ENCODE measurements around the gene GTF2A2.
"Not testable (repeated sequence)": the region's sequence is repeated elsewhere in the genome, so short reads cannot be mapped to it uniquely, and the experiment has no call there.

Gene GTF2A2, protein sequence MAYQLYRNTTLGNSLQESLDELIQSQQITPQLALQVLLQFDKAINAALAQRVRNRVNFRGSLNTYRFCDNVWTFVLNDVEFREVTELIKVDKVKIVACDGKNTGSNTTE

DNA sequence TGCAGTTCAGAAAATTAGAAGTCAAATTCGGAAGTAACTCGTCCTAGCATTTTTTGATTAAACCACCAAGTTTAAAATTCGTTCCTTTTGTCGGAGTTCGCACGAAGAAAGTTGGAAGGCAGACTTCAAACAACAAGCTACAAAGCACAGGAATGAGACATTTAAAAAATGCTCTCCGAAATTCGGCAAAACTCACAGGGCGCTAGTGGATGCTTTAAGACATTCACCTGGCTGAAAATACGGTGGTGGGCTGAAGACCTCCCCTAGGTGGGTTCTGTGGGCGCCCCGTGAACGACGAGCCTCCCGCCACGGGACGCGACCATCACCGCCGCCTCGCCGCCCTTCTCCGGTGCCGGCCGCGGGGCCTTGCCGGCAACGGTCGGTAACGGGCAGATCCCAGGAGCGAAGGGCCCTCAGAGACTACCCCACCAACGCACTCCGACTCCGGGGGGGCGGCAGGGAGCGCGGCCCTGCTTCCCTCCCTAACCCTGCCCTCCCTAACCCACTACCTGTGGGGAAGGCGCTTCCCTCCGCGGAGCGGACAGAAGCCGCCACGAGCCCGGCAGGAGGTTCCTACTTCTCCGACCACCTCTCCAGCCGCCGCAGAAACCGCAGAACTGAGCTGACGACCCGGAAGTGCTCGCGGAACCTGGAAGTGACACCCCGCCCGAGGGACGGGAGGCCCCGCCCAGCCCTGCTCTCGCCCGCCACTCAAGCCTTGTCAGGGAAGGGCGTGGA lies at the start of gene GTF2A2:
Gene GTF2A2 (minus strand): TSS at position 619 of the 738 bp plus-strand sequence. CDS start 5,238 bp downstream, outside the sequence.
- peak; percentile 91 for DNase-seq (ENCODE audit: low read depth)

DNA sequence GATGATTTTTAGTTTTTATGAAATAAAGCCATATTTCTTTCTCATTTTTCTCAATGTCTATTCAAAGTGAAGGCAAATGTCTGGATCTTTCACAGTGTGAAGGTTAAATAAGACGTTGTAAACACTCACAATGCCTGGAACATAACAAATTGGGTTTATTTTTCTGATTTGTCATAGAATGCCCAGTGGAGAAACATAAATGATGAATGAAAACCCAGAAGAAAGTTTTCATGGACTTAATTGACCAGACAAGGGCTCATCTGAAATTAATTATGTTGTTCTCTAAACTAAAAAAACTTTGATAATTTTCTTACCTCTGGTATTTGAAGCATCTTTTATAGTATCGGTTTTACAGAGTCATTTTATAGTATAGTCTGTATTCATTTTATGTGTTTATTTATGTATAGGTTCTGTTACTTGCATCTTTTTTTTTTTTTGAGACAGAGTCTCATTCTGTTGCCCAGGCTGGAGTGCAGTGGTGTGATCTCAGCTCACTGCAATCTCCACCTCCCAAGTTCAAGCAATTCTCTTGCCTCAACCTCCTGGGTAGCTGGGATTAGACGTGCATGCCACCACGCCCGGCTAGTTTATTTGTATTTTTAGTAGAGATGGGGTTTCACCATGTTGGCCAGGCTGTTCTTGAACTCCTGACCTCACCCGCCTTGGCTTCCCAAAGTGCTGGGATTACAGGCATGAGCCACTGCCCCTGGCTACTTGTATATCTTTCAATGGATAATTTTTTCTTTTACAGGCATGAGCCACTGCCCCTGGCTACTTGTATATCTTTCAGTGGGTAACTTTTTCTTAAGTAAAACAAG lies 46.9 kb upstream of the GTF2A2 start:
- no peak for DNase-seq (ENCODE audit: low read depth)

DNA sequence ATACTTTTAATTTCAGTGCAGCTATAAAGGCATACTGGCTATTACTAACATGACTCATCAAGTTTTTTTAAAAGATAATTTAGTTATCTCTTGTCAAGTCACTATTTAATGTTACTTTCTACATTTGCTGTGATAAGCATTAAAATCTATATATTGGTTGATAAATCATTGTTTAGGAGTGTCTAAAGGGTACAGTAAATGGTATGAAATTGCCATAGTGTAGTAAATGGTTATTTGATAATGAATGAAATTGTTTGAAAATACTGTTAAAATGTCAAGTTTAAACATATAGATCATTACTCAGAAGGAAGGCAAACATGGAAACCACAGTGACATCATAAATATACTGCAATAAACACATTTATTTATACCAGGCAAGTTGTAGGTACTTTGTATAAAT lies 45.0 kb upstream of the GTF2A2 start:
- no peak for DNase-seq (ENCODE audit: low read depth)

DNA sequence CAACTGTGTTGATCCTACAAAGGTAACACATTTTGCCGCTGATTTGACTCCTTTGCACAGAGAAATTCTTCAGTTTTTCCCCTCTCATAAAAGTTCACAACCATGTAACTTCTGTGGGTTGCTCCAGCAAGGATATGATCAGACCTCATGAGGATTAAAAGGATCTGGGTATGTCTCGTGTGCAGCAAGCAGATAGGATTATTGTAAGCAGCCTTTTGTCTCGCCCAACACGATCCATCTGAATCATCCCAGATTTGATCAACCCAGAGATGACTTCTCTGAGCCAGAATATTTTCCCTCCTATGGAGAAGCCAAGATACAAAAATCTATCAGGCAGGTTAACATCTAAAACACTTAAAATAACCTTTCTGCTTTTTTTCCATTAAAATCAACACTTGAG lies 44.6 kb upstream of the GTF2A2 start:
- DNase-seq (ENCODE audit: low read depth): no peak

DNA sequence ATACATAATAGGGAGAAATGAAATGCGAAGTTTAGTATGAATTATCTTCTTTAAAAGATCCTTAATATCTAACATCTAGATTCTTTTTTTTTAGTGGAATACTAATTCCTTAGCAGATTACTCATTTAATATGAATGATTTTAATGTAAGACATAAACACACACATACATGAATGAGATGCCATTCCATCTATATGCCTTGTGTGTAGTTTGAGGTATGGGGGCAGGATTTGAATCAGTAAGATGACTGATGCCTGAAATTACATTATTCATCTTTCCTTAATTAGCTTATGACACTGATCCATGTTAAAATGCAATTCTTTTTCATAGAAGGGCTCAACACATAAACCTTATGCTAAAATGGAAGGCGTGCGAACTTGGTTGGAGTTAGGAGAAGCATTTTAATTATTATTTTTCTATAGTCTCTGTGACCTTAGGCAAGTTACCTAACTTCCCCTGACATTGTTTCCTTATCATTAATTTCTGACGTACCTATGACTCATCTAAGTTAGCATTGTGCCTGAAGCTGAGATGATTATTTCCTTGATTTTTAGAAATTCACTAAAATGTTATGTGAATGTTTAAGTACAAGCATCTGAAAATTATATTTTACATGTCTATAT lies 42.6 kb upstream of the GTF2A2 start:
- DNase-seq (ENCODE audit: low read depth): no peak

DNA sequence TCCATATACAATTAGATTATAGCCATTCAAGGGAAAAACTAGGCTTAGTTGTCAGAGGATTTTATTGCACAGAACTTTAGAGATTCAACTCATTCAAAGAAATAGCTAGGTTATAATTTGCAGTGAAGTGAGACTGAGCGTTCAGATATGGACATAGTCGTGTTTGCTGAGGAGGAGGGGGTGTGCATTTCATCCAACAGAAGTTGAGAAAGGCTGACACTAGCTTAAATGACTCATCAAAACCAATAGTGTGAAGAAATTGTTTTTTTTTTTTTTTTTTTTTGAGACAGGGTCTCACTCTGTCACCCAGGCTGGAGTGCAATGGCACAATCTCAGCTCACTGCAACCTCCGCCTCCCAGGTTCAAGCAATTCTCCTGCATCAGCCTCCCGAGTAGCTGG lies 40.8 kb upstream of the GTF2A2 start:
- DNase-seq (ENCODE audit: low read depth): not testable (repeated sequence)

DNA sequence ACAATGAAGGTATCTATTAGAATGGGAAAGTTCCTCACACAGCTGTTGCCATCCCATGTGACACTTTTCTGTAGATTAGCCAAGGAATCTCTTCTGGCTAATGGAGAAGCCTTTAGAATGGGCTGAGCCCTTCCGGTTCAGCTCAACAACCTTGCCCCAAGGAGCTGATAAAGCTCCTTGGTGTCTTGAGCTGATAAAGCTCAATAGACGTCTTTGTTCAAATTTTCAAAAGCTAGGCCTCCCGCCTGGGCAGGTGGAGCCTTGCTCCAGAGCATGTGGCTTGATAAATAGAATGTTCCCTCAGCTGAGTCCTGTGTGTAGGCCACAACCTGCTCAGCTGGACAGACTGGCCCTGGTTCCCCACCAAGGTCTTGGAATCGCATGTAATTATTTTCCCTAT lies 39.0 kb upstream of the GTF2A2 start:
- no peak for DNase-seq (ENCODE audit: low read depth)

DNA sequence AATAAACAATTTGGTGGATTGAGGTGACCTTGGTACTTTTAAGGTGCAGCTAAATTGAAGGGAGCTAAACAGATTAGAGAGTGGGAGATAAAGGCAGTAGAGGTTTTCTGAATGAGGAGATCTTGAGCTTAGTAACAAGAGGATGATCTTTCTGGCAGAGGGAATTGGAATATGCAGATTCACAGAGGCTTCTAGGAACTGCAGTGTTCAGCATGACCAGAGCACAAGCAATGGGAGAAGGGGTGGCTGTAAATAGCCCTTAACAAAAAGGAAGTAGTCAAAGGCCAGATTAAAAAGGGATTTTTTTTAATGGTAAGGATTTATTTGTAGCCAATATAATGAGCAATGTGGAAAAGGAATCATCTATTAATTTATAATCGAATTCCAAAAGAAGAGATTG lies 37.5 kb upstream of the GTF2A2 start:
- no peak for DNase-seq (ENCODE audit: low read depth)

DNA sequence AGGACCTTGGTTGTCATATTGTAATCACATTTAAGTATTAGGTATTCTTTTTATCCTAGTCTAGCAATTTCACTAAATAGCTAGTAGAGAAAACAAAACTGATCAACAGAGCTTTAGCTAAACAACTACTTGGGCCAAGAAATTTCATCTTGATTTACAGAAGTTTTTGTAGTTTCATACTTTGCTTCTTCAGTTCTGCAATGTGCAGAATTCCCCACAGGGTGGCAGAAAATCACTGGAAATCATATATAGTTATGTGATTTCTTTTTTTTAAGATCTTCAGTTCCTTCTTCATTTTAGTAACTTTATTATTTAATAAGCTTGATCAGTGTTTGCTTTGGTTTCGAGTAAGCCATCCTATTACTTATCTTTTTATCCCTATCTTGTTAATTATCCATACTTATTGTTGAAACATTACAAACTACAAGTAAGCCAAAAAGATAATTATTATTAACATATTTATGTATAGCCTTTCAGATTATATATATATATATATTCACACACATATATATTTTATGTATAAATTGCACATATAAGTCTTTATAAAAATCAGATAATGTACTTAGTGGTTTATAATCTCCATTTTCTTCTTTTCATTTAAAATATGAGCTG lies 34.0 kb upstream of the GTF2A2 start:
- peak; percentile 10 for DNase-seq (ENCODE audit: low read depth)

DNA sequence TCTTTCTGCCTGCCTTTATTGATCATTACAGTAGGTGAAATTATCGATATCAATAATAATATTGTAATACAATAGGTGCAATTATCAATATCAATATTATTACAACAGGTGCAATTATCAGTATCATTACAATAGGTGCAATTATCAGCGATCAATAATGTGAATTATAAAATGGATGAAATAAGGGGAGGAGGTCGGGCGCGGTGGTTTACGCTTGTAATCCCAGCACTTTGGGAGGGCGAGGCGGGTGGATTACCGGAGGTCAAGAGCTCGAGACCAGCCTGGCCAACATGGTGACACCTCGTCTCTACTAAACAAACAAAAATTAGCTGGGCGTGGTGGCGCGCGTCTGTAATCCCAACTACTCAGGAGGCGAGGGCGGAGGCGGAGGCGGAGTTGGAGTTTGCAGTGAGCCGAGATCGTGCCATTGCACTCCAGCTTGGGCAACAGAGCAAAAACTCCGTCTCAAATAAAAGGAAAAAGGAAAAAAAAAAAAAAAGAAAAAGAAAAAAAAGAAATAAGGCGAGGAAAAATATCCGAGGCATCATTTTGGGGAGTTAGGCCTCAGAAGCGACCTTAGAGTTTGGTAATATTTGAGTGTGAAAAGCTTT lies 32.4 kb upstream of the GTF2A2 start:
- DNase-seq (ENCODE audit: low read depth): peak; percentile 28

DNA sequence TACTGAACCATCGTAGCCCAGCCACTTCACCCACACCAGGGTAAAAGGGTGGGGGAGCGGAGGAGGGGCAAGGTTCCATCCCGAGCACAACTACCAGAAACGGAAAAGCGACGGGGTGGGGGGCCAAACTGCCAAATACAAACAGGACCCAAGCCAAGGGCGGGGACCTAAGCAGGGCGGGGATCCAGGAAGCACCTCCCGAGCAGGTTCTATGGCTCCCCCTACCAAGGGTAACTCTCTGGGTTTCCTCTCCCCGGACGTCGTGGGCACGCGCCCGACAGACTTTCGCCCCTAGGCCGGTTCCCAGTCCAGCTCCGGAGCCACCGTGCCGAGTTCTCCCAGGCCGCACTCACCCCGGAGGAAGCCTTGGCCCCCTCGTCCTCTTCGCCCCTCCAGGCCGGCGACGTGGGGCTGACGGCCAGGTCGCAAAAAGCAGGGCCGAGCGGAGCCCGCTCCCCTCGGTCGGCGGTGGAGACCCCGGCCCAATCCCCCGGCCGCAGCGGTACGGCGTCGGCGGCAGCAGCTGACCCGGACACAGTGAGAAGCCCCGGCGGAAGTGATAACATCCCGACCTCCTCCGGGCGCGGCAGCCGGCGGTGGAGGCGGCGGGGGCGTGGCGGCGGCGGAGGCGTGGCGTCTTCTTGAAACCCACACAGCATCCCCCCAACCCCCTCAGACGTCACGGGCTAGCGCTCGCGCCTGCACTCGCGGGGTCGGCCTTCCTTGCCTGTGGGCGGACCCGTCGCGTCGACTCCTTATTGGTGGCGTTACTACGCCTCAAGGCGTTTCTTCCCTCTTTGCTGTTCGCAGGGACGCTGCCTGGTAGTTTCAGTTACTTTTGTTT lies 31.7 kb upstream of the GTF2A2 start, which contains the start of gene BNIP2:
Gene BNIP2 (minus strand): TSS at position 539 of the 844 bp plus-strand sequence. CDS start 6,863 bp downstream, outside the sequence.
- peak; percentile 97 for DNase-seq (ENCODE audit: low read depth)

DNA sequence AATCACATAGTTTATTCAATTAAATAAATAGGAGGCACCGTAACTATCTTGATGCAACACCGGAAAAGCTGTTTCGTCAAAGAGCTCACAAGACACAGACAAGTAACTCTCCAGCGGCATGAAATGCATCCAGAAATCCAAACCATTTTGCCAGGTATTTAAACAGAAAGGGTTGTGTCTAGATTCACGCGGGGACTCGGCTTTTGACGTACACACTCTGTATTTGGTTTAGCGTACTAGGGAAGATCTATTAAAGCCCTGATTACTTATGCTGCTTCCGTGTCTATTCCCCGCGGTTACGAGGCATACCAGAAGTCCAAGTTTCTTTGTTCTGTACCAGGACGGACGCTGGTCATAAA lies 31.1 kb upstream of the GTF2A2 start:
- DNase-seq (ENCODE audit: low read depth): peak; percentile 2

DNA sequence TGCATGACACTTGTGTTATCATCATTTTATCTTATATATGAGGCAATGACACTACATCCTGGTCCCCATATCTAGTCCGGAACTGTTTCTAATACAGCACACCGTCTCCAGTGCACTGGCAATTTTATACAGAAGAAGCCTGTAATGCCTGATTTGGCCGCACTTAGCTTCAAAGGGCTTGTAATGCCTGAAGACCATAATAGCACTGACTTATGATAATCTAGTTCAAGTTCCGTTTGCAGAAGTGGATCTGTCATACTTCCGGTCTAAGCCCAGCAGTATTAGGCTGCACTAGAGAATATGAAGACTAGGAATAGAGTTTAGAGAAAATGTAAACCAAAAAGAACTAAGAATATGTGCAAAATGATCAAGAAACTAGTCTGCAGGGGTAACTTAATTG lies 30.5 kb upstream of the GTF2A2 start:
- no peak for DNase-seq (ENCODE audit: low read depth)

DNA sequence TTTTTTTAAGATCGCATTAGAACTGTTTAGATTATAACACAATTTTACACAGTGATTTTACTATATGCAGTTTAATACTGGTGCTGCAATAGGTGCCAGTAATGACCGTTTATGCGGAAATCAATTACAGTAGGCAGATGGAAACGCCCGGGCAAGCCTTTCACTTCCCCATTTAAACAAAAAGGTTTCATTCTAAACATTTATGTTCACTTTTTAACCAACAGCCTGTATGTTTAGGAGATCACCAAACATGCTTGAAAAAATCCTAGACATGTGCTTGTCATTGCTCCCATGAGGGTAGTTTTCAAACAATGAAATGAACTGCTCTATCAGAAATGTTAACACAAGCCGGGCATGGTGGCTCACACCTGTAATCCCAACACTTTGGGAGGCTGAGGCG lies 29.1 kb upstream of the GTF2A2 start:
- DNase-seq (ENCODE audit: low read depth): no peak

DNA sequence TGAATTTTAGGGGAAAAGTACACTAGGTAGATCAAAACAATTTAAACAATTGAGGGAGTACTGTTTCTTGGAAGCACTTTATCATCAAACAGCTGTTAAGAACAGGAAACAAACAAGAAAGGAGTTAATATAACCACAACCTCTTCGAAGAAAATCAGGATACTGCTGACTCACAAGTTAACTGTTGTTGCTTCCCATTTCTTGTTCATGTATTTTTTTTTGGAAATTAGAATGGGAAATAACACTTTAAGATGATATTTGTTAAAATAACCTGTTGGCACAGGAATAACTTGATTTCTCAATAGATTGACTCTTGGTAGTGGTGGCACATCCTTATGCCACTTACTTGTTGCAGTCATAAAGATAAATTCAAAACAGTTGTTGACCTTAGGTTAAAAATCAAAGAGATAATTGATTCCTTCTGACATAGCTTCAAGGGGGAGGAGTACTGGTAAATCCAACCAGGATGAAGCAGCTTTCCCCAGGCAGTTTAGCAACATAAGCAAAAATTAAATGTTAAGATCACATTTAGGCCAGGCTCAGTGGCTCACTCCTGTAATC lies 28.5 kb upstream of the GTF2A2 start:
- no peak for DNase-seq (ENCODE audit: low read depth)

DNA sequence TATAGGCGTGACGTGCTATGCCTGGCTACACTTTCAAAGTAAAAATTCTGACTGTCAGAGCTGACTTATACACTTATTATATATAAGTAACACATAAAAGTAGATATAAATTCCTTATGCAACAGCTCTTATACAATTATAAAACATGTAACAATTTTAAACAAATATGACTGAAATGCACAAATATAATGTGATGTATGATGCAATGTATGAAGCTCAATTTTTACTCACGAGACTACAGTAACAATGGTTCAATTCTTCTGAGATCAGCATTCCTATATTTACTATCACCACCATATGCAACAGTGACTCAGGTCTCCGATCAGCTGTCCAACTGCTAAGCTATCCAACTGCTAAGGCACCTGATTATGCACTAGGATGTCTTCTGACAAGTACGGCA lies 23.6 kb upstream of the GTF2A2 start:
- DNase-seq (ENCODE audit: low read depth): no peak

DNA sequence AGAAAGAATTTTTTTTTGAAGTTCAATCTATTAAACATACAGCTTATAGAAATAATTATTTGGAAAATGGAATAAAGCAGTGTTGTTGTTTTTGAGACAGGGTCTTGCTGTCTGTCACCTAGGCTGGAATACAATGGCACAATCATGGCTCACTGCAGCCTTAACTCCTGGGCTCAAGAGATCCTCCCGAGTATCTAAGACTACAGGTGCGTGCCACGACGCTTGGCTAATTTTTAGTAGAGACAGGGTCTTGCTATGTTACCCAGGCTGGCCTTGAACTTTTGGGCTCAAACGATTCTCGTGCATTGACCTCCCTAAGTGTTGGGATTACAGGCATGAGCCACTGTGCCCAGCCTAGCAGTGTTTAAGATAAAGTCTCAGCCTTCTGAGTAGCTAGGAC lies 23.0 kb upstream of the GTF2A2 start:
- no peak for DNase-seq (ENCODE audit: low read depth)

DNA sequence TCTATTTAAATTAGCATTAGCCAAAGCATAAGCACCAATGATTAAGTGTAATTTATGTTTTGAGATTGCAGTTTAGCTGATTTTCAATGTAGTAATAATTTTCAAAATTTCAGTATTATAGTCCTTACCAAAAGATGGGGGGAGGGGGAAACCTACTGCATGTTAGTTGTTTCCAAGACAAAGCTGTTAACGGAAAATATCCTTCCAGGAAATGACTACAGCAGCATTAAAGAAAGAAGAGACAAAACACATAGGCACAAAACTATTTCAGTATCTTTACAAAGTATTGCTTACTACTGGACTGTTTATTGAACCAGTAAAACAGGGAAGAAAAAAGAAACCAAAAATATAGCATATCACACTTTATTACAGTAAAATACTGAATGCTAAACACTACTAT lies 21.3 kb upstream of the GTF2A2 start:
- no peak for DNase-seq (ENCODE audit: low read depth)

DNA sequence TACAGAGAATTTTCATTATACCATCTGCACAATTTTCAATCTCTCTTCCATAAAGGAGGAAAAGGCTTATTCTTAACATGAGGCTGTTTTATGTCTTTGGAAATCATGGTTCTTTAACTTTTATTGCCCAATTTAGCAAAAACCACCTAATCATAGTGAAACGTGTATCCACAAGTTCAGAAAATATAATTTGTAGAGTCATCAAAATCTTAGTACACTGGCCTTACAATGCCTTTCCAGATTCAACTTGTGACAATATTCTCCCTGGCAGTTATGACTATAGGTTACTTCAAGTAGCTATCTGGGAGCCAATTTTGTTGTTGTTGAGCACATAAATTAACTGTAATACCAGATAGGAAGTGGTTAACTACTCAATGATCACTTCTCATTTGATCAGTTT lies 20.9 kb upstream of the GTF2A2 start:
- no peak for DNase-seq (ENCODE audit: low read depth)

DNA sequence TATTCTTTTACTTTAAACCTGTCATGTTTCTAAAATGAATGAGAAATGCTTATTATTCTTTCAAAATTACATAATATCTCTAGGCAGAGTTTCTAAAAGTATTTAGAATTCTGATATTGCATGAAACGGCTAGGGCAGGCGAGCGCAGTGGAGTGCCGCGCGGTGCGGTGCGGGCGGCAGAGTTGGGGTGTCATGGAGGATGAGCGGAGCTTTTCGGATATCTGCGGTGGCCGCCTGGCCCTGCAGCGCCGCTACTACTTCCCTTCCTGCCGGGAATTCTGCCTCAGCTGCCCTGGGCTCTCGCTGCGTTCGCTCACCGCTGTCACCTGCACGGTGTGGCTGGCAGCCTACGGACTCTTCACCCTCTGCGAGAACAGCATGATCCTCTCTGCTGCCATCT lies 19.2 kb upstream of the GTF2A2 start:
- DNase-seq (ENCODE audit: low read depth): no peak

Data from activated T-cell treated with anti-CD3 and anti-CD28 coated beads for 24 hours (primary cell).